ENCODE measurements around the gene CDK14.

CDK14 gene

GRCh38 chr7:90841759-90842429, 245.8 kb downstream of the CDK14 start:
- DNase-seq (ENCODE audit: low spot score), result no peak

GRCh38 chr7:90842430-90842788, 246.3 kb downstream of the CDK14 start:
- no peak for DNase-seq (ENCODE audit: low spot score)

- no peak for DNase-seq (ENCODE audit: low spot score)
These were observed 247.4 kb downstream of the CDK14 start for GRCh38 chr7:90843472-90843871.

GRCh38 chr7:90844421-90844820, 248.3 kb downstream of the CDK14 start:
- DNase-seq (ENCODE audit: low spot score), result no peak

- DNase-seq (ENCODE audit: low spot score), result peak; percentile 14
These were observed 250.1 kb downstream of the CDK14 start for GRCh38 chr7:90846192-90846591.

- DNase-seq (ENCODE audit: low spot score), result no peak
These were observed 253.9 kb downstream of the CDK14 start for GRCh38 chr7:90850066-90850465.

GRCh38 chr7:90850471-90850870, 254.3 kb downstream of the CDK14 start:
- no peak for DNase-seq (ENCODE audit: low spot score)

- no peak for DNase-seq (ENCODE audit: low spot score)
These were observed 257.1 kb downstream of the CDK14 start for GRCh38 chr7:90853205-90853604.

GRCh38 chr7:90856351-90857070, 260.4 kb downstream of the CDK14 start:
- DNase-seq (ENCODE audit: low spot score), result no peak

- DNase-seq (ENCODE audit: low spot score), result no peak
These were observed 261.5 kb downstream of the CDK14 start for GRCh38 chr7:90857603-90858002.

- DNase-seq (ENCODE audit: low spot score), result no peak
These were observed 262.4 kb downstream of the CDK14 start for GRCh38 chr7:90858546-90858945.

GRCh38 chr7:90859521-90859920, 263.4 kb downstream of the CDK14 start:
- DNase-seq (ENCODE audit: low spot score), result no peak

- DNase-seq (ENCODE audit: low spot score), result no peak
These were observed 268.0 kb downstream of the CDK14 start for GRCh38 chr7:90864088-90864487.

- DNase-seq (ENCODE audit: low spot score), result no peak
These were observed 273.2 kb downstream of the CDK14 start for GRCh38 chr7:90869335-90869734.

GRCh38 chr7:90876701-90877100, 280.6 kb downstream of the CDK14 start:
- DNase-seq (ENCODE audit: low spot score), result no peak

GRCh38 chr7:90877201-90877600, 281.1 kb downstream of the CDK14 start:
- no peak for DNase-seq (ENCODE audit: low spot score)

GRCh38 chr7:90879924-90880323, 283.8 kb downstream of the CDK14 start:
- DNase-seq (ENCODE audit: low spot score), result no peak

- no peak for DNase-seq (ENCODE audit: low spot score)
These were observed 290.3 kb downstream of the CDK14 start for GRCh38 chr7:90886416-90886815.

- DNase-seq (ENCODE audit: low spot score), result no peak
These were observed 293.1 kb downstream of the CDK14 start for GRCh38 chr7:90889210-90889609.

GRCh38 chr7:90889644-90890043, 293.5 kb downstream of the CDK14 start:
- DNase-seq (ENCODE audit: low spot score), result no peak

GRCh38 chr7:90891529-90891928, 295.4 kb downstream of the CDK14 start:
- DNase-seq (ENCODE audit: low spot score), result no peak

- no peak for DNase-seq (ENCODE audit: low spot score)
These were observed 296.1 kb downstream of the CDK14 start for GRCh38 chr7:90892213-90892612.

- no peak for DNase-seq (ENCODE audit: low spot score)
These were observed 298.0 kb downstream of the CDK14 start for GRCh38 chr7:90894122-90894521.

- DNase-seq (ENCODE audit: low spot score), result no peak
These were observed 300.3 kb downstream of the CDK14 start for GRCh38 chr7:90896458-90896857.
